Measurements from ENCODE around the gene LSM5.
A peak's percentile ranks its signal among the peaks of the same experiment; 100 is the strongest.

Gene LSM5

GRCh38 chr7:32506266-32507054 is 16.3 kb upstream of the LSM5 start:
- Histone ChIP-seq H2AK5ac (ENCODE audit: low read length, severe bottlenecking) (no peak overlapping the region), H2AFZ (ENCODE audit: low read depth, low read length) (no peak overlapping the region), H3K79me1 (replicated peaks; ENCODE audit: low read length, poor library complexity, severe bottlenecking) (peaks cover 7% of the 10 kb centered on the region), H3K27ac (ENCODE audit: low read length, poor library complexity, severe bottlenecking) (peak overlapping the region; percentile 39), H4K8ac (ENCODE audit: low read length) (no peak overlapping the region), H3K18ac (ENCODE audit: low read depth in 1 of 2, low read length in 2 of 2) (no peak overlapping the region), H3K9me3 (ENCODE audit: control insufficient read depth, low read length) (no peaks in the 10 kb centered on the region), H3K4me1 (ENCODE audit: control insufficient read depth, insufficient read depth, low read depth, low read length) (peaks cover 3% of the 10 kb centered on the region), H2BK5ac (ENCODE audit: low read depth, low read length, poor library complexity, severe bottlenecking) (no peak overlapping the region), H3K4me3 (ENCODE audit: insufficient read depth in 1 of 2, low read depth in 1 of 2, low read length in 2 of 2) (peak overlapping the region in 1 of 2 experiments; percentile 46), H4K91ac (ENCODE audit: low read length) (no peak overlapping the region), H3K4me2 (ENCODE audit: low read length, poor library complexity, severe bottlenecking) (no peak overlapping the region), H2BK12ac (ENCODE audit: low read length in 2 of 2) (no peak overlapping the region), H3K23ac (ENCODE audit: low read length in 2 of 2) (no peak overlapping the region), H3K36me3 (ENCODE audit: control insufficient read depth in 1 of 2, insufficient read depth in 2 of 2, low read depth in 1 of 2, low read length in 2 of 2) (peaks cover 0 to 2% of the 10 kb centered on the region in 2 experiments), H2BK15ac (ENCODE audit: low read depth, poor library complexity, severe bottlenecking) (no peak overlapping the region), H2BK120ac (ENCODE audit: low read depth, low read length) (no peak overlapping the region), H3K27me3 (ENCODE audit: control insufficient read depth in 1 of 2, insufficient read depth in 1 of 2, low read length in 2 of 2) (no peaks in the 10 kb centered on the region), H3K4ac (ENCODE audit: low read depth in 1 of 2, low read length in 2 of 2) (no peak overlapping the region), H3K9ac (ENCODE audit: low read length) (peak overlapping the region; percentile 65), H3K14ac (ENCODE audit: low read length in 2 of 2) (no peak overlapping the region)
- WGBS, result 75% methylated on average over 4 of the region's 5 CpGs
- peak; percentile 95 for DNase-seq

- Histone ChIP-seq H2BK5ac (ENCODE audit: low read depth, low read length, poor library complexity, severe bottlenecking) (no peak overlapping the region), H3K18ac (ENCODE audit: low read depth in 1 of 2, low read length in 2 of 2) (no peak overlapping the region), H3K27me3 (ENCODE audit: control insufficient read depth in 1 of 2, insufficient read depth in 1 of 2, low read length in 2 of 2) (no peaks in the 10 kb centered on the region), H3K4ac (ENCODE audit: low read depth in 1 of 2, low read length in 2 of 2) (no peak overlapping the region), H3K14ac (ENCODE audit: low read length in 2 of 2) (no peak overlapping the region), H2AK5ac (ENCODE audit: low read length, severe bottlenecking) (no peak overlapping the region), H3K4me3 (ENCODE audit: insufficient read depth in 1 of 2, low read depth in 1 of 2, low read length in 2 of 2) (no peak overlapping the region), H3K9me3 (ENCODE audit: control insufficient read depth, low read length) (no peaks in the 10 kb centered on the region), H4K91ac (ENCODE audit: low read length) (no peak overlapping the region), H2BK12ac (ENCODE audit: low read length in 2 of 2) (no peak overlapping the region), H4K8ac (ENCODE audit: low read length) (no peak overlapping the region), H3K23ac (ENCODE audit: low read length in 2 of 2) (no peak overlapping the region), H3K79me1 (replicated peaks; ENCODE audit: low read length, poor library complexity, severe bottlenecking) (no peaks in the 10 kb centered on the region), H2BK120ac (ENCODE audit: low read depth, low read length) (no peak overlapping the region), H3K36me3 (ENCODE audit: control insufficient read depth in 1 of 2, insufficient read depth in 2 of 2, low read depth in 1 of 2, low read length in 2 of 2) (peaks cover 0 to under 1% of the 10 kb centered on the region in 2 experiments), H3K4me1 (ENCODE audit: control insufficient read depth, insufficient read depth, low read depth, low read length) (peaks cover 3% of the 10 kb centered on the region), H3K27ac (ENCODE audit: low read length, poor library complexity, severe bottlenecking) (no peak overlapping the region), H3K4me2 (ENCODE audit: low read length, poor library complexity, severe bottlenecking) (no peak overlapping the region), H3K9ac (ENCODE audit: low read length) (no peak overlapping the region), H2AFZ (ENCODE audit: low read depth, low read length) (no peak overlapping the region), H2BK15ac (ENCODE audit: low read depth, poor library complexity, severe bottlenecking) (no peak overlapping the region)
- no peak for DNase-seq
- 75% methylated on average over 4 of the region's 4 CpGs for WGBS
Measured at GRCh38 chr7:32502728-32503127, 12.5 kb upstream of the LSM5 start.

GRCh38 chr7:32501522-32501921 is 11.3 kb upstream of the LSM5 start:
- H3K23ac ChIP-seq (ENCODE audit: low read length in 2 of 2), result no peak overlapping the region
- no peak overlapping the region for H4K8ac ChIP-seq (ENCODE audit: low read length)
- H3K27me3 ChIP-seq (ENCODE audit: control insufficient read depth in 1 of 2, insufficient read depth in 1 of 2, low read length in 2 of 2), result no peaks in the 10 kb centered on the region
- no peak overlapping the region for H2BK5ac ChIP-seq (ENCODE audit: low read depth, low read length, poor library complexity, severe bottlenecking)
- H3K4ac ChIP-seq (ENCODE audit: low read depth in 1 of 2, low read length in 2 of 2), result no peak overlapping the region
- no peaks in the 10 kb centered on the region for H3K9me3 ChIP-seq (ENCODE audit: control insufficient read depth, low read length)
- peak; percentile 36 for DNase-seq
- H2AK5ac ChIP-seq (ENCODE audit: low read length, severe bottlenecking), result no peak overlapping the region
- H4K91ac ChIP-seq (ENCODE audit: low read length), result no peak overlapping the region
- no peak overlapping the region for H2BK15ac ChIP-seq (ENCODE audit: low read depth, poor library complexity, severe bottlenecking)
- peaks cover 5% of the 10 kb centered on the region for H3K4me1 ChIP-seq (ENCODE audit: control insufficient read depth, insufficient read depth, low read depth, low read length)
- H3K4me3 ChIP-seq (ENCODE audit: insufficient read depth in 1 of 2, low read depth in 1 of 2, low read length in 2 of 2), result peak overlapping the region in 1 of 2 experiments; percentile 55
- H2BK12ac ChIP-seq (ENCODE audit: low read length in 2 of 2), result no peak overlapping the region
- peaks cover 0 to 3% of the 10 kb centered on the region in 2 experiments for H3K36me3 ChIP-seq (ENCODE audit: control insufficient read depth in 1 of 2, insufficient read depth in 2 of 2, low read depth in 1 of 2, low read length in 2 of 2)
- H3K18ac ChIP-seq (ENCODE audit: low read depth in 1 of 2, low read length in 2 of 2), result no peak overlapping the region
- no peak overlapping the region for H3K14ac ChIP-seq (ENCODE audit: low read length in 2 of 2)
- H3K27ac ChIP-seq (ENCODE audit: low read length, poor library complexity, severe bottlenecking), result peak overlapping the region; percentile 59
- peak overlapping the region; percentile 65 for H3K9ac ChIP-seq (ENCODE audit: low read length)
- H2AFZ ChIP-seq (ENCODE audit: low read depth, low read length), result no peak overlapping the region
- H2BK120ac ChIP-seq (ENCODE audit: low read depth, low read length), result no peak overlapping the region
- 71% methylated on average over 1 of the region's 1 CpG for WGBS
- no peaks in the 10 kb centered on the region for H3K79me1 ChIP-seq (replicated peaks; ENCODE audit: low read length, poor library complexity, severe bottlenecking)
- H3K4me2 ChIP-seq (ENCODE audit: low read length, poor library complexity, severe bottlenecking), result no peak overlapping the region

GRCh38 chr7:32500922-32501341 is 10.8 kb upstream of the LSM5 start:
- peak overlapping the region in 1 of 2 experiments; percentile 55 for H3K4me3 ChIP-seq (ENCODE audit: insufficient read depth in 1 of 2, low read depth in 1 of 2, low read length in 2 of 2)
- no peak overlapping the region for H3K4ac ChIP-seq (ENCODE audit: low read depth in 1 of 2, low read length in 2 of 2)
- no peaks in the 10 kb centered on the region for H3K9me3 ChIP-seq (ENCODE audit: control insufficient read depth, low read length)
- DNase-seq, result peak; percentile 77
- no peak overlapping the region for H4K91ac ChIP-seq (ENCODE audit: low read length)
- H2AFZ ChIP-seq (ENCODE audit: low read depth, low read length), result no peak overlapping the region
- no peaks in the 10 kb centered on the region for H3K27me3 ChIP-seq (ENCODE audit: control insufficient read depth in 1 of 2, insufficient read depth in 1 of 2, low read length in 2 of 2)
- H3K23ac ChIP-seq (ENCODE audit: low read length in 2 of 2), result no peak overlapping the region
- 50% methylated on average over 1 of the region's 1 CpG for WGBS
- no peak overlapping the region for H2BK120ac ChIP-seq (ENCODE audit: low read depth, low read length)
- H3K4me1 ChIP-seq (ENCODE audit: control insufficient read depth, insufficient read depth, low read depth, low read length), result peaks cover 5% of the 10 kb centered on the region
- H2AK5ac ChIP-seq (ENCODE audit: low read length, severe bottlenecking), result no peak overlapping the region
- no peak overlapping the region for H4K8ac ChIP-seq (ENCODE audit: low read length)
- H3K18ac ChIP-seq (ENCODE audit: low read depth in 1 of 2, low read length in 2 of 2), result no peak overlapping the region
- H3K27ac ChIP-seq (ENCODE audit: low read length, poor library complexity, severe bottlenecking), result peak overlapping the region; percentile 59
- no peak overlapping the region for H2BK15ac ChIP-seq (ENCODE audit: low read depth, poor library complexity, severe bottlenecking)
- no peak overlapping the region for H3K14ac ChIP-seq (ENCODE audit: low read length in 2 of 2)
- no peaks in the 10 kb centered on the region for H3K79me1 ChIP-seq (replicated peaks; ENCODE audit: low read length, poor library complexity, severe bottlenecking)
- H2BK5ac ChIP-seq (ENCODE audit: low read depth, low read length, poor library complexity, severe bottlenecking), result no peak overlapping the region
- H3K36me3 ChIP-seq (ENCODE audit: control insufficient read depth in 1 of 2, insufficient read depth in 2 of 2, low read depth in 1 of 2, low read length in 2 of 2), result peaks cover 0 to 3% of the 10 kb centered on the region in 2 experiments
- no peak overlapping the region for H2BK12ac ChIP-seq (ENCODE audit: low read length in 2 of 2)
- H3K4me2 ChIP-seq (ENCODE audit: low read length, poor library complexity, severe bottlenecking), result no peak overlapping the region
- H3K9ac ChIP-seq (ENCODE audit: low read length), result peak overlapping the region; percentile 65

Measured in mesenchymal stem cell (in vitro differentiated cells and primary cell).